Stimulated activated CD8-positive, alpha-beta memory T cell treated with anti-CD3 and anti-CD28 coated beads, Interleukin-4, amount 100 ng/mL, for 4 hours (primary cell): ENCODE data around the gene EPS8L2.

Source experiments
- DNase-seq, 2 donors: peaks; one replicate each; pipeline ENCODE4 v3.0.0-alpha.2; 2020; ENCODE audit warnings: low read depth in 2 of 2, low spot score in 1 of 2

EPS8L2 gene

DNA sequence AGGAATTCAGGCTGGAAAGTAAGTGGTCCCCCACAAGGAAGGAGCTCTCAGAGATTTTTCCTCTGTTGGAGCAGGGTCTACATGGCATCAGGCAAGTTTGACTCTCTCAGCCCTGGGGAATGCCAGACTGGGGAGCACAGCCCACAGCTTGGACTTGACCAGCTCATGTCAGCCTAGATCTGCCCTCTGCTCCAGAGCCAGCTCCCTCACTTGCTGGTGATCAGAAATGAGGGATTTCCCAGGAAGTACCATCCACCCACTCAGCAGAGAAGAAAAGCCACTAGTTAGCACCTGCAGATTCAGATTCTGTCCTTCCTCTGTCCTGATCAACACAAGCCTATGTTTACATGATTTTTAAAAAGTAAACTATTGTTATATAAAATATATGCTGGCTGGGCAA, 54.2 kb downstream of the EPS8L2 start:
- DNase-seq: no peak

DNA sequence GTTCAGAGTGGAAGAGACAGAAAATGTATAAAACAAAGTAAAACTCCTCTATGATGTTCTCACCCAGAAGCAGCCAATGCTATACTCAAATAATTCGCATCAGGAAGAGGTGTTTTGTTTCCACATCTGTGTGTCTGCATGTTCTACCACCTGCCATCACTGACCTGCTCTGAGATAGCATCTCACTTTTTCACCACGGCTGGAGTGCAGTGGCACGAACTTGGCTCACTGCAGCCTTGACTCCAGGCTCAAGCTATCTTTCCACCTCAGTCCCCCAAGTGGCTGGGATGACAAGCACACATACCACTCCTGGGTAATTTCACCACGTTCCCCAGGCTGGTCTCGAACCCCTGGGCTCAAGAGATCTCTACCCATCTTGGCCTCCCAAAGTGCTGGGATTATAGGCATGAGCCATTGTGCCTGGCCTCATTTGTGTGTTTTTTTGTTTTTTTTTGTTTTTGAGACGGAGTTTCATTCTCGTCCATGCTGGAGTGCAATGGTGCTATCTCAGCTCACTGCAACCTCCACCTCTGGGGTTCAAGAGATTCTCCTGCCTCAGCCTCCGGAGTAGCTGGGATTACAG, 55.6 kb downstream of the EPS8L2 start:
- DNase-seq: no peak

DNA sequence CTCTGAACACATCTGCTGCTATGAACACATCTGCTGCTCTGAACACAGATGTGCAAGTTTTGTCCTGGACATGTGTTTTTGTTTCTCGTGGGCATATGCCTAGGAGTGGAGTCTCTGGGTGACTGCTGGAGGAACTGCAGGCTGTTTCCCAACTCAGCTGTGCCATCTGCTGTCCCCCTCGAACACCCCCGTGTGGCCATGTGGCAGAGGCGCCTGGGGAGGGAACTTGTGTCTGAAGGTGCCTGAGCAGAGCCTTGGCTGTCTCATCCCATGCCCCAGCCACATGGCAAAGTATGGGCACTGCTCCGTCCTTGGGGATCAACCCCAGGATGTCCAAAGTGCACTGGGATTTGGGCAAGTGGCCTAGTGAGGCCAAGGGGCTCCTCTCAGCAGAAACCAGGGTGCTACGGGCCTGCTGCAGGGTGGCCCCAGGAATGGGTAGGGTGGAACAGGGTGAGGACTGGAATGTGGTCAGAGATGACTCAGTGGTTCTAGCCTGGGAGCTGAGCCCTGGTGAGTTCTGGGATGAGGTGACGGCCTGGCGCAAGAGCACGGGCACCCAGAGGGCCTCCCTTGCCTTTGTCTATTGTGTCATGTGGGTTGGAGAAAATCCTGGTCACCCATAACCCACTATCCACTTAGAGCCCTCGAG, 56.5 kb downstream of the EPS8L2 start:
- no peak for DNase-seq

DNA sequence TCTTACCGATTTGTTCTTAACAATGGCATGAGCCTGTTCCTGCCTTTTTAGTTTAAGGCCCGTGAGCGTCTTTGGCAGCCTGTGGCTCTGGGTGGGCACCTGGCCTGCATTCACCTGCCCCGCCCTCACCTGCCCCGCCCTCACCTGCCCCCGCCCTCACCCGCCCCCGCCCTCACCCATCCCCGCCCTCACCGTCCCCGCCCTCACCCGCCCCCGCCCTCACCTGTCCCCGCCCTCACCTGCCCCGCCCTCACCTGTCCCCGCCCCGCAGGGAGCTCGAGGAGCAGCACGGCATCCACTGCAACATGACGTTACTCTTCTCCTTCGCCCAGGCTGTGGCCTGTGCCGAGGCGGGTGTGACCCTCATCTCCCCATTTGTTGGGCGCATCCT, 57.0 kb downstream of the EPS8L2 start:
- DNase-seq: no peak

DNA sequence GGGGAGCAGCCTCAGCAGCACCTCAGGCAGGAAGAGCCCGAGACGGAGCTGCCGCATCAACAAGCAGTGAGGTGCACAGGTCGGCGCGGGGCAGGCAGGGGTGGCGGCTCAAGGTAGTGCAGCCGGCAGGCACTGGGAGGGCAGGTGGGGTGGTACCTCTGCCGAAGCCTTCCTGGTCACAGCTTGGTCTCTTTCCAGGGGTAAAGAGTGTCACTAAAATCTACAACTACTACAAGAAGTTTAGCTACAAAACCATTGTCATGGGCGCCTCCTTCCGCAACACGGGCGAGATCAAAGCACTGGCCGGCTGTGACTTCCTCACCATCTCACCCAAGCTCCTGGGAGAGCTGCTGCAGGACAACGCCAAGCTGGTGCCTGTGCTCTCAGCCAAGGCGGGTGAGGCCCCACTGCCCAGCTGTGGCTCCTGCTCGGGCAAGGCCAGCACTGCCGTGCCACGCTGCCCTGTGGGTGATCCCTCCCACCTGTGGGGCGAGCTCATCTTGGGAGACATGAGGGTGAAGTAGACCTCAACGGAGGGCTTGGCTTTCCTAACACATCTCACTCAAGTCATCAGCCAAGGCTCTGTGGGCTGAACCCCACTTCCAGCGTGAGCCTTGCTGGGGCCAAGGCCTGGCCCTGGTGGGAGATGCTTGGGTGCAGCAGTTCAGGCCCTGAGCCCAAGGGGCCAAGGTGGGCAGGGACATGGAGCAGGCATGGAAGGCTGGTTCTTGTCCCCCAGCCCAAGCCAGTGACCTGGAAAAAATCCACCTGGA, 57.7 kb downstream of the EPS8L2 start:
- DNase-seq: no peak

DNA sequence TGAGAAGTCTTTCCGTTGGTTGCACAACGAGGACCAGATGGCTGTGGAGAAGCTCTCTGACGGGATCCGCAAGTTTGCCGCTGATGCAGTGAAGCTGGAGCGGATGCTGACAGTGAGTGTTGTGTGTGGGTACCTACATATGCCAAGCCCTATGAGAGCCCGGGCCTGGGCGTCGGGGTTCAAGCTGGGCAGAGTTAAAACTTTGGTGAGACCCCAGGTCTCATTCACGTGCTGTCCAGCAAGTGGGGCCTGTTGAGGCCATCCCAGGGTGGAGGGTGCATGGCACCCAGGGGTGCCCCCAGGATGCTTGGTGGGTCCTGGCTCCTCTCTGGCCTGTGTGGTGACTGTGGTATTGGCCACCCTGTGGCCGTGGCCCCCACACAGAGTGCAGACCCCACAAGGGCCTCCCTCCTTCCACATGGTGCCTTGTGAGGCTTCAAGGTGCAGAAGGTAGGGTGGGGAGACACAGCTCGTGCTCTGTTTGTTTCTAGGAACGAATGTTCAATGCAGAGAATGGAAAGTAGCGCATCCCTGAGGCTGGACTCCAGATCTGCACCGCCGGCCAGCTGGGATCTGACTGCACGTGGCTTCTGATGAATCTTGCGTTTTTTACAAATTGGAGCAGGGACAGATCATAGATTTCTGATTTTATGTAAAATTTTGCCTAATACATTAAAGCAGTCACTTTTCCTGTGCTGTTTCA, 58.4 kb downstream of the EPS8L2 start:
- no peak for DNase-seq

DNA sequence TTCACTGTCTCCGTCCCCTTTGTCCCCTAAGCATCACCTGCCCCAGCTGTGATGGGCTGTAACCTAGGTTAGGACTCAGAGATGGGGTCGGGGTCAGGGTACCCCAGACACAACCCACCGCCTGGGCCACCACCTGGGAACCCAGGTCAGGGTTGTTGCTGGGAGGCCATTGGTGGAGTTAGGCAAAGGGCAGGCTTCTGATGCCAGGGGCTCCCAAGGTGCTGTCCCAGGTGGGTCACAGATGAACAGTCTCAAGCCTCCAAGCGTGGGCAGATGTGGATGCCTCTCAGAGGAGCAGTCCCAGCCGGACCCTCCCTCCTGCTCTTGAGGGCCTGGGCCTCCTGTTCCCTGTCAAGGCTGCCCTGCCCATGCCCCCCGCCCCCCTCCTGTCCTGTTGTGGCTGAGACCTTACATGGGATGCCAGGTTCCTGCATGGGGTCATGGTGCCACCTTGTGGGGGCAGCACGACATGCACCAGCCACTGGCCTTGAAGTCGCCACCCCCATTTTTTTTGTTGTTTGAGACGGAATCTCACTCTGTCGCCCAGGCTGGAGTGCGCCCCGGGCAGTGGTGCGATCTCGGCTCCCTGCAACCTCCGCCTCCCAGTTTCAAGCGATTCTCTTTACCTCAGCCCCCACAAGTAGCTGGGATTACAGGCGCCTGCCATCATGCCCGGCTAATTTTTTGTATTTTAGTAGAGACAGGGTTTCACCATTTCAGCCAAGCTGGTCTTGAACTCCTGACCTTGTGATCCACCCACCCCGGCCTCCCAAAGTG, 59.2 kb downstream of the EPS8L2 start:
- peak in 1 of 2 donors; percentile 23 for DNase-seq

DNA sequence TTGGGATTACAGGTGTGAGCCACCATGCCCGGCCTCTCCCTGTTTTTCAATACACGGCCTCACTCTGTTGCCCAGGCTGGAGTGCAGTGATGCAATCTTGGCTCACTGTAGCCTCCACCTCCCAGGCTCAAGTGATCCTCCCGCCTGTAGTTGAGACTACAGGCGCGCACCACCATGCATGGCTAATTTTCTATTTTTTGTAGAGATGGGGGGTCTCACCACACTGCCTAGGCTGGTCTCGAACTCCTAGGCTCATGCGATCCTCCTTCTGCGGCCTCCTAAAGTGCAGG, 59.7 kb downstream of the EPS8L2 start:
- no peak for DNase-seq

DNA sequence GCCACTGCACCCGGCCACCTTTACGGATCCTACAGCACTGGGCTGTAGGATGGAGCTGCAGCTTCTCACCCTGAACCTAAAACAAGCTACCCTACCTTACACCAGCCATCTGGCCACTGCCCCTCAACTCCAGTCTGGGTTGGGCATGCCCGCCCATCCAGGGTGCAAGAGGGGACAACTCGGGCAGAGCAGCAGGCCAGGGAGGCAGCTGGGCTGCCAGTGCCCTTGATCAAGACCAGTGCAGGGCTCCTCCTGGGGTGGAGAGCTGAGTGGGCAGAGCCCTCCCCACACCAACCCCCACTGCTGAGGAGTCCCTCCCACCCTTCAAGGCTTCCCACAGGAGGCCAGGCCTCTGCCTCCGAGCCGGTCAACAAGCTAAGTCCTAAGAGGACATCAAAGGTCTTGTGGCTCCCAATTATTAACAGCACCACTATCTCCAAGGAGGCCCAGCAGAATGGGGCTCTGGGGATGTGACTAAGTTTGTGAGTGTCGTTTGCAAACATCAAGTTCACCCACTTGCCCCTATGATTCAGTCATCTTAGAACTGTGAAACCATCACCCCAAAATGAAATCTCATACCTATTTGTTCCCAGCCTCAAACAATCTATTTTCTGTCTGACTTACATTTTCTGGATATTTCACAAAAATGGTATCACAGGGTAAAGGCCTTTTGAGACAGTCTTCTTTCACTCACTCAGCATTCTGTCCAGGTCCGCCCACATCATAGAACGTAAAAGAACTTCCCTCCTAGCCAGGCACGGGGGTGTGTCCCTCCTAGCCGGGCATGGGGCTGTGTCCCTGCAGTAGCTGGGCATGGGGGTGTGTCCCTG, 60.3 kb downstream of the EPS8L2 start:
- DNase-seq: no peak

DNA sequence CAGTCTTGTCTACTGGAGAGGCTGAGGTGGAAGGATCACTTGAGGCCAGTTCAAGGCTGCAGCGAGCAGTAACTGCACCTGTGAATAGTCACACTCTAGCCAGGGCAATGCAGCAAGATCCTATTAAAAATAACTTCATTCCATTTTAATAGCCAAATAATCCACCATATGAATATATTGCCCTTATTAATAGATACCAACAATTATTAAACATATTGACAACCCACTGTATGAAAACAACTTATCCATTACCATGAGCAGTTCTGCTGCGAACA, 60.8 kb downstream of the EPS8L2 start:
- no peak for DNase-seq

DNA sequence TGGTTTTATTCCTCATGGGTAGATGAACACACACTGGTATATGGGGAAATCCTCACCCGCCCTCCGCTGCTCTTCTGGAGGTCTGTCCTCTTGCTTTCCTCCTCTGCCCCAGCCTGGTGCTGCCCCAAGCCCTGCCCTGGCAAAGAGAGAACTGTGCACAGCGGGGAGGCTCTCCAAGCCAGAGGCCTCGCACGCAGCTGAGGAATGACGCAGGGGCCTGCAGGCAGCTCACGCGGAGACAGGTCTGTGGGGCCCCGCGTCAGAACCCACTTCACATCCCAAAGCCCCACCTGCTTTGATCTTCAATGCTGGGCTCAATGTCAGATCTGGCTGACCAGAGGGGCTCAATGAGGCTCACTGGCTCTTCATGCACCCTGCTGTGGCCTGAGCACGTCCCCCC, 61.2 kb downstream of the EPS8L2 start:
- DNase-seq: no peak

DNA sequence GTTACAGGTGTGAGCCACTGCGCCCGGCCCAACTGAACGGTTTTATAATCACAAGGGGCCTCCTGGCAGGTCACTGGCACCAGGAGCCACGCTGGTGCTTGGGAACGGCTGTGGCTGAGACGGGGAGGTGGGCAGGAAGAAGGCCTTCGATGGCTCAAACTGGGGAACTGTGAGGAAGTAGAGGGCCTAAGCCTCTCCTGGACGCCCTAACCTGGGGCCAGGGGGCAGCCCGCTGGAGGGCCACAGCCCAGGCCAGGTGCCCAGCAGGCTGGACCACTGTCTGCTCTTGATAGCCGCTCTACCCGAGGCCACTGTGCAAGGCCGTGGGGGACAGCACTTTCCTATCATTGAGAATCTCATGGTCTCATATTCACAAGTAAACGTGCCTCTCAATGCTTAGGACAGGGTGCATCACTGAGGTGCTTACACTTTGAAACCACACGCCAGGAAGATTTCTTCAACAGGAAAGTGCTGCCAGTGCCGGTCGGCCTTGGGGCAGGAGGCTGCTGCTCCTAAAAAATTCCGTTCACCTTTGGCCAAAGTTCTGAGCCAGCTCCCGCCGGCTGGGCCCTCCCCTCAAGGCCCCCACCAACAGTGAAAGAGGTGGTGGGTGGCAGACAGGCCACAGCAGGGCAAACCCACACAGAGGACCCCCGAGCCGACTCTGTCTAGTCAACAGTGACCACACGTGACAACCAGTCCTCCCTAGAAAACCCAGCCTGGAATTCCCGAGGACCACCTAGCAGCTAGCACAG, 64.0 kb downstream of the EPS8L2 start:
- DNase-seq: no peak

DNA sequence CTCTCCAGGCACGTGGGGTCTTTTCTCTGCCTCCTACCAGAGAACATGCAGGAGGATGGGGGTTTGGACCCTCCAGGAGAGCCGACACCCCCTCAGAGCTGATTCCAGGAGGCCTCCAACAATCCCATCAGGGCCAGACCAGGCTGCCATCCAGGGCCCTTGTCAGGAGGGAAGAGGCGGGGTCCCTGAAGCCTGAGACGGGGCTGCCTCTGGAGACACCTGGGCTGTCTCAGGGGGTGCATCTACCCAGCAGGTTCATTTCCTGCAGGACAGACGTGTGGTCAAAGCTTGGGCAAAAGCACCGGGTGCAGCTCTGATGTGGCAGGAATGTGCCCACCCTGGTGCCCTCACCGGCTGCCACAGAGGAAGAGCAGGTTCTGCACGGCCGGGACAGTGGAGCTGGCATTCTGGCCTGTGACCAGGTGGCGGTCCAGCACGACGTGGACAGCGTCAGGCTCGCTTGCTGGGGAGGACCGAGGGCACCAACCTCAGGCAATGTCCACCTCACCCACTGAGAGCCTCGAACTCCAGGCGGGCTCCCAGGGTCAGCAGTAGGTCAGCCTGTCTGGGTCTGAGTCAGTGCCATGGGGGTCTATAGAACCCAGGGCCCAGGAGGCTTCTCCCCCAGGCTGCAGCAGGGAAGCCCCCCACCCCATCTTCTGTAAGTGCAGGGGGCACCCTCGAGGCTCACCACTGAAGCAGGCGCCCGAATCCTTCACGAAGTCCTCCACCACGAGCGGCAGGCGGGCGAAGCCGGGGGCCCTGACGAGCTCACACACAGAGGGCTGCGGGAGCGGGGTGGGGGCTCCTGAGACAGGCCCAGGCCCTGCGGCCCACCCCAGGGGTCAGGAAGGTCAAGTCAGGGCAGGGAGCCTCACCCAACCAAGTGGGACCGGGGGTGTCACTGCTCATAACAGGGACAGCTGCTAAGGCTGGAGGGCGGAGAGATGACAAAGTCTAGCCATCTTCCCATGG, 64.9 kb downstream of the EPS8L2 start:
- DNase-seq: no peak

DNA sequence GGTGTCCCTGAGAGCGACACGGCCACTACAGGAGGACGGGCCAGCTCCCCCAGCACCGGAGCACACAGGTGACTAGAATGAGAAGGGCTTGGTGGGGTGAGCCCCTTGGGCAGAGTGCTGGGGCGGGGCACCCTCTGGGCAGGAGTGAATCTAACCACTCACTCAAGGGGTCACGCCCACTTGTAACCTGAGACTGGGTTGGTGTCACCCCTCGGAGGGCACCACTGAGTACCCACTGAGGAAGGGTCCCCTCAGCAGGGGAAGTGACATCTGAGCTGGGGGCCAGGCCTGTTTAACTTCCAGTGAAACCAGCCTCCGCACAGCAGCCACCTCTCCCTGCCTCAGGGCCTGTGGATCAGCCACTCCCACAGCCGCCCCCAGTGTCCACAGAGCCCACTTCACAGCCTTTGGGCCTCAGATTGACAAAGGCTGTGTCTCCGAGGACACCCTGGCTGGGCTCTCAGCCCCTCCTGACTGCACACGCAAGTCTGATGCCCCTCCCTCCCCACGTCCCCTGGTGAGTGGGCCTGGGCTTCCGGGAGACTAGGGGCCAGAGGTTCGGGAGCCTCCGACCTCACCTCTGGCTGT, 65.7 kb downstream of the EPS8L2 start:
- no peak for DNase-seq

DNA sequence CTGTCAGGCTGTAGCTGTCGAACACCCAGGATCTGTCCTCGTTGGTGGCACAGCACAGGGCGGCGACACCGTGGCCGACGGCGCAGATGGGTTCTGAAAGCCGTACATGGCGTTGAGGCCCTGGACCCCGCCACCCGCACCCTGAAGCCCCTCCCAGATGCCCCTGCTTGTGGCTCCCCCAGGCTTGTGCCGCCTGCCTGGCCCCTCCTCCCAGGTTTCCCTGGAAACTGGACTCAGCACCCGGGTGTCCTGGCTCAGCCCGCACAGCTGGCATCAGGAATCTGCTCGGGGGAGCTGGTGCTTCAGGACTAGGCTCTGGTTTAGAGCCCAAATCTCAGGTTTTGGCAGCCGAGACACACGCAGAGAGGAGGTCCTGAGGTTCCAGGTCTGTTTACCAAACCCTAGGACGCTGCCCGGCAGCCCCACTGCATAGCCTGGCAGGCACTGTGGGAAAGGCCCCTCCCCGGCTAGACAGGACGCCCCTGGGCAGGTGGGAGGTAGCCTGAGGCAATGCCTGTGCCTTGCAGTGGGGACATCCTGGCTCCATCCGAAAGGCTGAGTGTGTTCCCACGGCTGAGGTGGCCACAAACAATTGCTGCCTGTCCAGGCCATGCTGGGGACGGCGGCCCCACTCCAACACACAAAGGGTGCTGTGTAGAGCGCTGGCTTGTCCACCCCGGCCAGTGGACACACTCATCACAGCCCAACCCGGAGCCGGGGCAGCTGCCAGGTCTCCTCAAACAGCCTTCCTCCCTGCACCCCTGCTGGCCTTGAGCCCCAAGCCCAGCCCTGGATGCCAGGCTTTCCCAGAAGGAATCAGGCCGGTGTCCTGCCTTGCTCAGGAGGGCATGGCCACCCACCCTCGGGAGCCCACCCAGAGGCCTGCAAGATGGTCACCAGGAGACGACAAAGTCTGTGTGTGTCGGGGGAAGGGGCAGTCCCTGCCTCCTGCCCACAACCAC, 66.7 kb downstream of the EPS8L2 start:
- no peak for DNase-seq

DNA sequence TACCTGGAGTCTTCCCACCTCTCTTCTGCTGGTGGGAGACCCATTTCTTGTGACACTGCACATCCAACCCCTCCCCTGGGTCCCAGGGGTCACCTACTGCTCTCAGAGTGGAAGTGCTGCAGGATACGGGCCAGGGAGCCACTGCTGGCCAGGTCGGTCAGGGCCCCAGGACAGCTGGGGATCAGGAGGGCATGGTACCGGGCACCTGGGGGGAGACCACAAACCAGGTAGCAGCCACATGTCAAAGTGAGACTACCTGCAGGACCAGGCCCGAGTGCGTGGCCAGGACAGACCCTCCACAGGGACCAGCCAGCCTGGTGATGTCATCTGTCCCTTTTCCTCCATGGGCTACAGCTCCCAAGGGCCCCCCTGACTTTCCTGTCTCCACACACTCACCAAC, 67.4 kb downstream of the EPS8L2 start:
- no peak for DNase-seq

DNA sequence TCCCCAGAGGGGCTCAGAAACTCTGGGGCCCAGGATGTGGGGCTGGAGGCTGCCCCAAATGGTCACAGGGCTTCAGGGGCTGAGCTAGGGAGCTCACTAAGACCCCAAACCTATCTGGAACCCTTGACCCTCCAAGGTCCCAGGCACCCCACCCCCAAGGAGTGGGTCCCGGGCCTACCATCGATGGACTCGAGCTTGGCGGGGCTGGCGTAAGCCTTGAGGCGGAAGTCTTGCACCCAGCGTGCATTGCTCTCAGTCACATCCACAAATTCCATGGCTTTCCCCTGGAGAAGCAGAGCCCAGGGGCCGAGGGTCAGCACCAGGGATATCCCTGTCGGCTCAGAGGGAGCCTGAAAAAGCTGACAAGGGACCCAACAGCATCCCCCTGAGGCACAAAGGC, 67.8 kb downstream of the EPS8L2 start:
- no peak for DNase-seq
